HG03095 (cell line): ENCODE measurements around the gene CCDC92.

Source experiments
- ATAC-seq: cut with Tn5 transposase; IDR thresholded peaks from one replicate; pipeline ENCODE4 v1.9.1; 2021; ENCODE audit warnings: moderate library complexity; ENCODE audit not compliant: unreplicated experiment

Gene CCDC92

DNA sequence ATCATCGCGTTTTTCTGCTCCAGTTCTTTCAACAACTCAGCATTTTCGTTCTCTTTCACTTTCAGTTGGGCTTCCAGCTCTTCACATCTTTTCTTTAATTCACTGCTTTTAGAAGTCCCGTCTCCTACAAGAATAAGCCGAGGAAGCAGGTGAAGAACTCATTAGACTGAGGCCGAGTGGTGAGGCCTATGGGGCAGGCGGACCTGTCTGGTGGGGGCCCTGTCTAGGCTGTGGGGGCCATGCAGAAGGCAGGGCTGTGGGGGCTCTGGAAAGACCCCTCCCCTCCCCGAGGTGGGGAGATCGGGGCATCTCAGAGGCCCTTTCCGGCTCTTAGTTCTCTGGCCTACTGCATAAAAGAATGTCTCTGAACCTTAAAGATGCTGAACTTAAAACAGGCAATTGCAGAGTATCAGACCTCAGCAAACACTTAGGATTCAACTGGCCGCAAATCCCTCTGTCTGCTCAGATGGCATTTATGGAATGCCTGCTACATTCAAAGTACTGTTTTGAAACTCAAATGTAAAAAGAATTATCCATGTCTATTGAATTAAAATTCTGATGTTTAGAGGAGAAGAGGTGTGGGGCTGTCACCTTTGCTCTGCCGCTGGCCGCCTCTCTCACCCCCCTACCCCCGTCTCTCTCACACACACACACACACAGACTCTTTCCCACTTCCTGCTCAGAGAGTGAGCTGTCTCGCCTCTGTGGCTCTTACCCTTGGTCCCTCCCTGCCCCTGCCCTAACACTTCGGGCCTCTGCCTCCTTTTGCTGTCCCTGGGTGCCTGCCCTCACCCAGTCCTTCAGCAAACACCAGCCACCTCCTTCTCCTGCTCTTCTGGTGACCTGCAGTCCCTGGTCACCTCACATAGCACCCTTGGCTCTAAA is 34.7 kb downstream of the CCDC92 start:
- ATAC-seq = no peak

DNA sequence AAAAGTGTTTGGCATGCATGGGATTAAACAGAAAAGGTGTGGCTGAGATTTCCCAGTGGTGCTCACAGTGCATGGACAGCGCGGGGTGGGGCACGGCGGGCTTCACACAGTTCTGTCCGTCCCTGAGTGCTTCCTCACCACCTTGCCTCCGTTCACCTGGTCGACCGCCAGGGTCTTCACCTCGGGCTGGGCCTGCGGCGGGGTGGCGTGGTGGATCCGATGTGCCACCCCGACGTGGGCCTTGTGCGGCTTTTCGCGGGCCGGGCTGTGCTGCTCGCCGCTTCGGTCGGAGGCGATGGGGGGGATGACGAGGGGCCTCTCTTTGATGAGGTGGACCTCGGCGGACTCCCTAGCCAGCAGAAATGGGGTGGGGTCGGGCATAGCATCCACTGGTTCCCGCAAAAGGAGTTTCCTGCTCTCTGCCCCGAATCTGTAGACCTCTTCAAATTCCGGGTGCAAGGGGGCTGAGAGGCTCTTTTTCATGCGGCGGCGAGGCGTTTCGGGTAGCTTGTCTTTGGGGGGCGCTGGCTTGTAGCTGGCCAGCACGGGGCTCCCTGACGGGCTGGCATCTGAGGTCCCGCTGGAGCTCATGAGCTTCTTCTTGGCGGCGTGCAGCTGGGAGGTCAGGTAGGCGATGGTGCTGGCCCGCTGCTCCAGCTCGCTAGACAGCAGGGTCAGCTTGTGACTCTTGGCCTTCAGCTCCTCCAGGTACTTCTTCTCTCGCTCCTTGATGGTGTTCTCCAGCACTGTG is 35.5 kb downstream of the CCDC92 start:
- ATAC-seq = no peak

DNA sequence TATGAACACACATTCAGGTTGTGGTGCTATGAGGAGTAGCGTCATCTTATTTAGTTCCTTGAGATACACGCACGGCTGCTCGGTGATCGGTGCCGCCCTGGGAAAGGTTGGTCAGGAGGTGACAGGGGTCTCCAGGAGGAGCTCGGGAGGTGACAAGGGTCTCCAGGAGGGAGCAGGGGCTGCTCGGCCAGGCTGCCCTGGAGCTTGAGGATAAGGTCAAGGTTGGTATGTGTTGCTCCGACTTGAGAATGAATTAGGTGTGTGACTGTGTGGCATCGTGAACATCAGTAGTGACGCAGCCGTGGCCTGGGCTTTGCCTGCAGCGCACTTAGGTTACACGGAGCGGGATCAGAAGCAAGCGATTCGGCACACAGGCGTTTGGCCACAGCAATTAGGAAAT is 36.2 kb downstream of the CCDC92 start:
- no peak for ATAC-seq

DNA sequence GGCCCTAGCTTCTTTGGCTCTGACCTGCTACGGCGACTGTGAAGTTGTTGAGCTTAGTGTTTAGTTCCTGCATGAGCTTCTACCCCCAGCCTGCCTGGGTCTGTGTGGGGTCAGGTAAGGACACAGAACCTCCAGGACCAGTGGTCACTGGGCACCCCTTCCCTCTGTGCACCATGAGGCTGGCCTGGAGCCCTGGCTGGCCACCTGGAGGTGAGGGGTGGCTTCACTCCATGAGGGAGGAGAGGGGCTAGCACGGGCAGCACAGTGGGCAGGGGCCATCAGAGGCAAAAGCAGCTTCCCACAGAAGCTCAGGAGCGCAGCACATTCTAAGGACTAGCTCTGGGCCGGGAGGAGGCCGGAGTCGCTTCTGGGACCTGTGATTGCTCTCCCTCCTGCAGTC is 36.7 kb downstream of the CCDC92 start:
- no peak for ATAC-seq

DNA sequence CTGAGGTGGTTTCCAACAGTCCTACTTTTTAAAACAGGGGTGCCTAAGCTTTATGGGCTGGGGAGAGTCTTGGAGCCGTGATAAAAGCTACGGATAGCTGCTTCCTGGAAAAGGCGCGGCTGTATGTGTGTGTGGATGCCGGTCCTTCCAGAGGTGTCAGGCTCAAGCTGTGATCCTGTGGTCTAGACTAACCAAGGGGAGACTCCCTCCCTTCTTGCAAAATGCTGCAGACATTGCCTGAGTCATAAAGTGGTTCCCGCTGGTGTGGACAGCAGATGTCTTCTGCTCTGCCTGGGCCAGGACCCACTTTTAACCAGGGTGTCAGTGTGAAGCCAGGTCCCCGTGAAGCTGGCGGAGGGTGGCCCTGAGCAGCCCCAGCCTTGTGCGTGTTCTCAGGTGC is 37.8 kb downstream of the CCDC92 start:
- no peak for ATAC-seq

DNA sequence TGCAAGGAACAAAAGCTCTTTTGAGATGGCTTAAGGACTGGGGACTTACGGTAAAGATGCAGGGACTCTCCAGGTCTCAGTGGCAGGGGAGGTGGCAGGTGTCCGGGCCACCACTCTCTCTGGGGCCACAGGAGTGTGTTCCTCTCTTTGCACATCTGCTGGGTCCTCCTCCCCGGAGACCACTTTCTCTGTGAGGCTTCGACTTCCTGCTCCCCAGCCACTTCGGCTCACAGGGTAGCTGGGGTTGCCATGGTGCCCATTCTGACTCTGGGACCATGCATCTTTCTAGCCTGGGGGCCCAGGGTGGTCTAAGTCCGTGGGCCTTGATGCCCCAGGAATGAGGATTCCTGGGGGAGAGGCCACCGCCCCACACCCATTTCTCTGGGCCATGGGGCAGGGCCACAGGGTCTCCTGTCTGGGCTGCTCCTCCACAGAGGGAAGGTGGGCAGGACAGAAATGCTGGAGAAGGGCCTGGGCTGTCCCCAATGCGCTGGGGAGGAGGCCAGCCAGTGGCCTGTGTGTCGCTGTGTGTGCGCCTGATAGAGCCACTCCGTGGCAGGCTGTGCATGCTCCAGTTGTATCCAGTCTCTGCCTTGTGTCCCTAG is 38.5 kb downstream of the CCDC92 start:
- ATAC-seq = no peak

DNA sequence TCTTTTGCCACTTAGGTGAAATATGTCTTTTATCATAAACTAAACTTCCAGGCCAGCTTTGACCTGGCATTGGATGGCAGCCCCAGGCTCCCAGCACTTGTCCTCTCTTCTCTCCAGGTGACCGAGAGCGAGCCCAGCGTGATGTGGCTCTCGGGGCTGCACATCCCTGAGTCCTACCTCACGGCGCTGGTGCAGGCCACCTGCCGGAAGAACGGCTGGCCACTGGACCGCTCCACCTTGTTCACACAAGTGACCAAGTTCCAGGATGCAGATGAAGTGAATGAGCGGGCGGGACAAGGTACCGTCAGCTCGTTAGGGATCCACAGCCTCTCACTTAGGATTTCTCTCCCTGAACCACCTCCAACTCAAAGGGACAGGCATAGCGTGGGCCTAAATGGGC is 39.4 kb downstream of the CCDC92 start:
- no peak for ATAC-seq

DNA sequence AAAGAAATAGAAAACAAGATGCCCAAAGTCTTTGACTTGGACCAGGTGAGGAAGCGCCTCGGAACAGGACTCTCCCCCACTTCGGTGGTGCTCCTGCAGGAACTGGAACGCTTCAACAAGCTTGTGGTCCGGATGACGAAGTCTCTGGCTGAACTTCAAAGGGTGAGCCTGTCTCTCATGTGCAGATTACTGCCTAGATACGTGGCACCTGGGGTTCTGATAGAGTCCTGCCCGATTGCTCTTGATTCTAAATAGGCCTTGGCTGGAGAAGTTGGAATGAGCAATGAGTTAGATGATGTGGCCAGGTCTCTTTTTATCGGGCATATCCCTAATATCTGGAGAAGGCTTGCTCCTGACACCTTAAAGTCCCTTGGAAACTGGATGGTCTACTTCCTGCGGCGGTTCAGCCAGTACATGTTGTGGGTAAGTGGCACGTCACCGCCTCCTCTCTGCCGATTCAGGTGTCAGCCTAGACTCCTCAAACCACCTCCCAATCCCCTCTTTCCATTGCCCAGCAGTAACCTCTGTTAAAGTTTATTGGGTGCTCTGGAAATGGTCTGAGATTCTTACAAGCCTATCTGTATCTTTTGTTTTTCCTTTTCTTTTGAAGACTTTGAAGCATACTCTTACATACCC is 40.8 kb downstream of the CCDC92 start:
- ATAC-seq = no peak

DNA sequence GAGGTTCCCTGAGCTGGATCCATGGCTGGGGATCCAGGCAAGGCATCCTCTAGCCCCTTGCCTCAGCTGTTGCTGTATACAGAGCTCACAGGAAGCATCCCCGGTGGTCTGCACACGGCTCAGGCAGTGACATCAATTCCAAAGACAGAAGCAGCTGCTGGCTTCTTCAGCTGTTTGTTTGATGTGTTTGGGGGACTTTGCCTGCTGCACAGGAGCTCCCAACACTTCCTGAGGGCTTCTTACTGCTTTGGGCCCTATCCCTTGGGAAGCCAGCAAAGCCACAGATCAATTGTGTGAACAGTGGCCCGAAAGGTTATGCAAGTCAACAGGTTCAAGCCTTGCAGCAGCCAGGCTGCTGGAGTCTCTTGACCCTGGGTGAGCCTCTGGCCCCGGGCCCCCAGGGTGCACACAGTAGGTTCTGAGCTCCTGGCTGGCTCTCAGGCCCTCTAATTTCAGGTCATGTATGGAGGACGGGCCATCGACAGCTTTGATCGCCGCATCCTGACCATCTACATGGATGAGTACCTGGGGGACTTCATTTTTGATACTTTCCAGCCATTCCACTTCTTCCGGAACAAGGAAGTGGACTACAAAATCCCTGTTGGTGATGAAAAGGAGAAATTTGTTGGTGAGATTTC is 42.6 kb downstream of the CCDC92 start:
- ATAC-seq = no peak

DNA sequence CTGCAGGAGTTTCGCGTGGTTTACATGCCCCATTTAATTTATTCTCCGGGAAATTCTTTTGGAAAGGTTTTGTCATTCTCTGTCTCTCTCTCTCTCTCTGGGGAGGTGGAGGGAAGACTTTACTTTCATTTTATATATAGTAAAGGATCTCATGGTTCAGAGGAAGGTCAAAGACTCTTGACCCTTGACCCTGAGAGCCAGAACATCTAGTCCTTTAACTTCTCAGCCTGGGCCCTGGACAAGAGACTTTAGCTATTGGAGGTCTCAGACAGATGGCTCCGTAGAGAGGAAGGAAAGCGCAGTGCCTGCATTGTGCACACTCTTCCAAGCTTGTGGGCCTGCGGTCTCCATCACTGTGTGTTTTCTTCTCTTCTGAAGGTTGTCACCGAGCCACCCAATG is 43.7 kb downstream of the CCDC92 start:
- no peak for ATAC-seq

DNA sequence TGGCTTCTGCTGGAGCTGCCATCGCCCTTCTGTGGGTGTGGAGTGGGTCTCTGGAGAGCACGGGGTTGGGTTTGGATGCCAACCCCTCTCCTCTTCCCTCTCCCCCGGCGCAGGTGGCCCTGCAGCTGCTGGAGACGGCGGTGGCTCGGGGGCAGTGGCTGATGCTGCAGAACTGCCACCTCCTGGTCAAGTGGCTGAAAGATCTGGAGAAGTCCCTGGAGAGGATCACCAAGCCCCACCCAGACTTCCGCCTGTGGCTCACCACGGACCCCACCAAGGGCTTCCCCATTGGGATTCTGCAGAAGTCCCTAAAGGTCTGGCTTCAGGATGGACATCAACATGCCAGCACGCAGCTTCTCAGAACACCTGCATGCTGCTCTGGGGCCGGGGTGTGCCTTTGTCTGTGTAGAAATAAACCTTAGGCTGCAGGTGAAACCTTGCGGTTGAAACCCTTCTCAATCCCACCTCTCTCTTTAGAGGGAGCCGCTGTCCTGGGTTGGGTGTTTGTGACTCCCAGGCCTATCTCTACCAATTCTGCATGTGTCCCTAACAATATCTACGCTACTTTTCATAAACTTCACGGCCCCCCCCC is 44.3 kb downstream of the CCDC92 start:
- no peak for ATAC-seq

DNA sequence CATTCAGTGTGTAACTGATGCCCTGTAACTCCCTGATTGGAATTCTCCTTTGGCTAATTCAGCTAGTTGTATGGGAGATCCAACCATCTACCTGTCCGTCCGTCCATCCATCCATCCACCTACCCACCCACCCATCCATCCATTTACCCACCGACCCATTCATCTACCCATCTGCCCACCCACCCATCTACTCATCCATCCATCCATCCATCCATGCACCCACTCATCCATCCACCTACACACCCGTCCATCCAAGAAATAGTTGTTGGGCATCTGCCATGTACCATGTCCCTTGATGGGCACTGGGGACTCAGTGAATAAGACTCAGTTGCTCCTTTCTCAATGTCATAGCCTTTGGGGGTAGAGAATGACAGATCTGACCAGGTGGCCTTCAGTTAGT is 48.1 kb downstream of the CCDC92 start:
- no peak for ATAC-seq

DNA sequence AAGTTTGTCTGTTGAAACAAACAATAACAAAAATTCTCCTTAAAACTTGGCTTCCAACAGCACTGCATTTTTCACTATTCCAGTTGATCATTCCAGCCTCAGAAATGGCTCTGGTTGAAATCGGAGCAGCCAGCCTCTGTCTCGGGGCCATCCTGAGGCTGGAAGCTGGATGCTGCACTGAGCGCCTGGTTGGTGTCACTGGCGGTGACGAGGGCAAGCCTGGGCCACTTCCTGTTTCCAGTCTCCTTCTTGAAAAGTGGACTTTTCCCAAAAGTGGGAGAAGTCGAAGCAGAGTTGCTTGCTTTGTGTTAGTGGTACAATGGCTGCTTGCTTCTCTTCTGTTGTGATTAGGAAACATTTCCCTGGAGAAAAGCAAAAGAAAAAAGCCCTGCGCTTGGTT is 48.7 kb downstream of the CCDC92 start:
- ATAC-seq = no peak

DNA sequence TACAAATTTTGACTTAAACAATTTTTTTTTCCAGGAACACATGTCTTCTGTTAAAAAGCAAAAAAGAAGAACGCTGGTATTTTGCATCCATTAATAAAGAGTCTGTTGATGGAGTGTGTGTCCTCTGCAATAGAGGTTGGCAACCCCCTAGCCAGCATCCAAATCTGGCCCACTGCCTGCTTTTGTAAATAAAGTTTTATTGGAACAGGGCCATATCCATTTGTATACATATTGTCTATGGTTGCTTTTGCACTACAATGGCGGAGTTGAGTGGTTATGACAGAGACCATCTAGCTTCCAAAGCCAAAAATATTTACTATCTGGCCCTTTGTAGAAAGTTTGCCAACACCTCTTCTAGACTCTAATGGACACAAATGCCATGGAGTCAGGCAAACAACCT is 49.6 kb downstream of the CCDC92 start:
- no peak for ATAC-seq

DNA sequence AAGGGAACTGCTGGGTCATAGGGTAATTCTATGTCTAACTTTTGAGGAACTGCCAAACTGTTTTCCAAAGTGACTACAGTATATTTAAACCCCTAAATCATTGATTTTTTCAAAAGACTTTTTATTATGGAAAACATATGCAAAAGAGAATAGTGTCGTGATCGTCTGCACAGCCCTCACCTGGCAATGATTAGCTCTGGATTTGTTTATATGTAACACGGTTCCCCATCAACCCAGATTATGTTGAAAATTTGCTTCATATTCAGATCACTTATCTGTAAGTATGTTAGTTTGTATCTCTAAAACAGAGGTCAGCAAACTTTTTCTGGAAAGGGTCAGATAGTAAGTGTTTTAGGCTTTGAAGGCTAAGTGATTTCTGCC is 52.7 kb downstream of the CCDC92 start:
- no peak for ATAC-seq

DNA sequence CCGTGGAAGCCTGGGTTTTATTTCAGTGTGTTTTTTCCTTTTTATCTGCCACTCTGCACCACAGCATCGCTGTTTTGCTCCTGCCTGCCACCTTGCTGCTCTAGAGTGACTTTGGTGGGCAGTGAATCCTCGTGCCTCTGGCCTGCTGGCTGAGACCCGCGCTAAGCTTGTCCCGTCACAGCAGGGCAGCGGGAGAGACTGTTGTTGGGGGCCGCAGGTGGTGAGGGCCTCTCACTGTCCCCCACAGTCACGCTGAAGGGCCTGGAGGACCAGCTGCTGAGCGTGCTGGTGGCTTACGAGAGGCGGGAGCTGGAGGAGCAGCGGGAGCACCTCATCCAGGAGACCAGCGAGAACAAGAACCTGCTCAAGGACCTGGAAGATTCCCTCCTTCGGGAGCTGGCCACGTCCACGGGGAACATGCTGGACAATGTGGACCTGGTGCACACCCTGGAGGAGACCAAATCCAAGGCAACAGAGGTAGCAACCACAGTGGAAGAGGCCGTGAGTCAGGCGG is 55.2 kb downstream of the CCDC92 start:
- no peak for ATAC-seq

DNA sequence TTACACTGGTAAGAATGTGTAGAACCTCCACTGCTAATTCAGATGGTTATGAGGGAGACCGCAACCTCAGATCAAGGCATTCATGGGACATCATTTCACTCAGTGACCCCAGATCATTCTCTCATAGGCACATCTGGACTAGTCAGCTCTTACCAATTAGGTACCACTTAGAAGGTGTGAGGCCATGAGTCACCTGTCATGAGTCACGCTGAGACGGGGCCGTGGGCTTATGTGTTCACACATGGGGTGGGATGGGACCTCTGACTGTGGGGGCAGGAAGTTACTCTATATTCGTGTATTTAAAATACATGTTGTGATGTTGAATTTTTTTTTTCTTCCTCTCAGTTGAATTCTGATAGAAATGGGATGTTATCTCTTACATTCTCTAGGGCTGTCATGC is 55.9 kb downstream of the CCDC92 start:
- no peak for ATAC-seq

DNA sequence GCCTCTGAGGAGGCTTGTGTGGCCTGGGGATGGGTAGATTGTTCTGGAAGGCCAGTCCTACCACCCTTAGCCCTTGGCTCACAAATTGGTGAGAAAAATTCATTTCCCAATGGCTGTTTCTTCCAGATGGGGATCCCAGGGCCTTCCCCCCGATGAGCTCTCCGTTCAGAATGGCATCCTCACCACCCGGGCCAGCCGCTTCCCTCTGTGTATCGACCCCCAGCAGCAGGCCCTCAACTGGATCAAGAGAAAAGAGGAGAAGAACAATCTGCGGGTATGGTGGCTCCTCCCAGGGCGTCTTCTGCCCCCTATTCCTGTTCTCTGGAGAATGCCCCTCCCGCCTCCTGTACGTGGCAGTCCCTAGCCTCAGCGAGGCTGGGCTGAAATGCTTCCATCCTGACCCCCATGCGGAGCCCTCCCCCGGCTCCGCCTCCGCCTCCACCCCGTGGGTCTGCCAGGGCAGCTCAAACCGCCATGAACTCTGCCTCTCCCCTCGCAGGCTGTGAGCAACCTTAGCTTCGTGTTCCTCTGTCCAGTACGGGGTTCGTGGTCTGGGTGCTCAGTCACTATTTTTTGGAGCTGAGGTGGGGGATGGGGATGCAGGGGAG is 57.8 kb downstream of the CCDC92 start:
- no peak for ATAC-seq

DNA sequence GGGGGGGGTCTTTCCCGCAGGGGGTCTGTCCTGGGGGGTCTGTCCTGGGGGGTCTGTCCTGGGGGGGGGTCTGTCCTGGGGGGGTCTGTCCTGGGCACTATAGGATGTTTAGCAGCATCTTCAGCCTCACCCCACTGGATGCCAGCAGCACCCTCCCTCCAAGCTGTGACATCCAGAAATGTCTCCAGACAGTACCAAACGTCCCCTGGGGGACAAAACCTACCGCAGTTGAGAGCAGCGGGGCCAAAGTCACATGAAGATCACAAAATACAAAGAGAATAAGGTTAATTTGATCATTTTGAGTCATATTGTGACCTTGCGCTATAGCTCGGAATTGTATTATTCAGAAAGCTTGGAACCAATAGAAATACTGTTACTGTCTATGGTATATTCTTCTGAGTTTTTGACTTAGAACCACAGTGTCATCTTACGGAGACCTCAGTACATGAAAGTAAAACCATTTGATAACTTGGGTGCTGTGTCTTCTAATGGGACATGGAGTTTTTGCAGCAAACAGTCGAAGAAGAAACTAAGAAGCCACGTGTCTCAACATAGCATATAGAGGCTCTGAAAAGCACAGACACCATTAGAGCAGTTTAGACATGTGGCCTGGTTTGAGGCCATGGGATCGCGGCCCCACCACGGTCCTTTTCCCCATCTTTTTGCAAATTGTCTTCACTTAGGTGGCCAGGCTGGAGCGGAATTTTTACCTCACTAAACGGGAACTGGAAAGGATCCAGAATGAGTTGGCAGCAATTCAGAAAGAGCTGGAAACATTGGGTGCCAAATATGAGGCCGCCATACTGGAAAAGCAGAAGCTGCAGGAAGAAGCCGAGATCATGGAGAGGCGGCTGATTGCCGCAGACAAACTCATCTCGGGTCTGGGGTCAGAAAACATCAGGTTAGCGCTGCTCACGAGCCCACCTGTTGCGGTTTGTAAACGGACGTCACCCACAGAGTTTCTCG is 59.9 kb downstream of the CCDC92 start:
- no peak for ATAC-seq
